GM18526 (cell line): ENCODE data around the gene PLCH1.

ENCODE experiments used
- POLR2A ChIP-seq: IDR thresholded peaks from 3 replicates; pipeline ENCODE4 v1.6.1; 2011; ENCODE audit not compliant: insufficient read length; ENCODE audit errors: extremely low read depth

The PLCH1 gene

DNA sequence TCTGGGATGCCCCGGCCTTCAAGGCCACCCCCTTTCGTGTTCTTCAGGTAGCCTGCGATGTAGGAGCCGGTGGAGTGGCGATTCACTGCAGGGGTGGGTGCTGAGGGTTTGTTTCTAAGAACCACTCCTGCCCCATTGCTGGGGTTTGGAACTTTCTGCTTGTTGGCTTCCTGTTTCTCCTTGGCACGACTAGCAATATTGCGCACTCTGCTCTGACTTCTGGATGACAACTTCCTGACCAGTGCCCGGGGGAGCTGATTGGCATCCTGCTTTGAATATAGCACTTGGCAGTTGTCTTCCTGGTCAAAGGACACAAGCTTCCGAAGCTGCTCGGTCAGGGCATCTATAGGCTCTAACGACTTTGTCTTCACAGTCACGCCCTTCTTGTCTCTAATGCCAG is 263.8 kb downstream of the PLCH1 start:
- no peak for TF ChIP-seq POLR2A

DNA sequence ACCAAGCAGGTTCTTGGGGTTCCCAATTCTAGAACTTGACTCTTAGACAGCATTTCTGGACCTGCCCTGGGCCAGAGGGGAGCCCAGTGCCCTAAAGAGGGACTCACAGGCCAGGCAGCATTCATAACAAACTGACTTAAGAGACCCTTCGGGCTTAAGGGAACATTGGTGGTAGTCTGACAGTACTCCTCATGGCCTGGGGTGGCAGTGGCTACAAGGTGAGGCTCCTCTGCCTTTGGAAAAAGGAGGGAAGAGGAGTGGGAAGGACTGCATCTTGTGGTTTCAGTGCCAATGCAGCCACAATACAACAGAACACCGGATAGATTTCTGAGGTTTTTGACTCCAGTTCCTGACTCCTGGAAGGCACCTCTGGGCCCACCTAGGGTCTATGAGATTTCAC is 279.2 kb downstream of the PLCH1 start:
- TF ChIP-seq POLR2A = no peak

DNA sequence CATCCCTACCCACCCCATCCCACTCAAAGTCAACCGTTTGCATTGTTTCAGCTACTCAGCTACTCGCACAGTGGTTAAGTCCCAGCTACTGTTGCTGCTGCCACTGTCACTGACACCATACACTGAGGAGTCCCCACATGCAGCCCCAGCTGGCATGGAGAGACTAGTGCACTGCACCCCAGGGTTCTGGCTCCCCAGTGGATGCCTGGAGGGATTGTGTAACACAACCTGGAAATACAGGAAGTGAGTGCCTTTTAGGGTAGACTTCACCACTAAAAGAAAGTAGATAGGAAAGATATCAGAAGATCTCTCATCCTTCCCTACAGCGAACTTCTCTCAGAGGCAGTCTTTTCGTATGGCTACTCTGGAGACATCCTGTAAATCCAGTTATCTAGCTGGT is 282.2 kb downstream of the PLCH1 start:
- no peak for TF ChIP-seq POLR2A

DNA sequence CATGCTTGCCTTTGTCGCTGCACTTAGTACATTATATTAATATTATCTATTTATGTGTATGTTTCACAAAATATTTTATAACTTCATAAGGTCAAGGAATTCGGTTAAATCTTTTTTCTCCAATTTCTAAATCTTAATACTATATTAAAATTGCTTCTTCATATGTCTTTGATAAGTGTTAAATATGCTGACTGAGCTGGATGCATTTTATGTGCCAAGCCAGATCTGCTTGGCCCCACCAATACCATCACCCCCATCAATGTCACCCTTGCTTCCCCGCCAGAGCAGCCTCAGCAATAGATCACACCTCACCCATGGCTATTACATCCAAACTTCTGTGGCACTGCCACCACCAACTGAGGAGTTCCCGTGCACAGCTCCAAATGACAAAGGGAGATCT is 287.3 kb downstream of the PLCH1 start:
- TF ChIP-seq POLR2A = no peak

DNA sequence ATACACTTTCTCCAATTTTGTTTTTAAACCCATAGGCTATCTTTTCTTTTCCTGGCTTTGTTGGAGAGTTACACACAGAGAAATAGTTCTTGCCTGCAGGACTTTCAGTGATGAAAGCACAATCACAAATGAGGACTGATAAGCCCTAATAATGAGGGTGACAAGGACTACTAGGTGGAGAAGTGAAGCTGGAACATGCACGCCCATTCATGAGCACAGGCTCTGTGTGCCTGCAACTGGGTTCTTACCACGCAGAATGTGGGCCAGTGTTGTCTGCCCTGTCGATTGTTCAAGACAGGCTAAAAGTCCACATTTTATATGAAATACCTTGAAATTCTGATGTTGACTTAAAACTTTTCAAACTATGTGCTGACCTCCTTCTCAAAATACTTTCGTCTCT is 289.1 kb downstream of the PLCH1 start:
- TF ChIP-seq POLR2A = no peak

DNA sequence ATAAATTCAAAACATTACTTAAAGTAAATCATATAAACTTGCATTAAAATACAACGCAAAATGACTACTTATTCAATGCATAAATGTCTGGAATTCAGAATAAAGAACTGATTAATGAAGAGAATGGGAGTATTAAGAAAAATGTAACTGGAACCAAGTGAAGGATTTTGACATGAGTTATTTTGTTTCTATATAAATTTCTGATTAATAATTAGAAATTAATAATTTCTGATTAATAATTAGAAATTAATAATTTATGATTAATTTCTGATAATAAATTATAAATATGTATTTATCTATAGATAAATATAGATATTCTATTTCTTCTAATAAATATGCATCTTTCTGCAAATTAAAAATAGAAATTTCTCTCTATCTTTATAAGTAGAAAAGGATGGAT is 291.4 kb downstream of the PLCH1 start:
- TF ChIP-seq POLR2A = no peak

DNA sequence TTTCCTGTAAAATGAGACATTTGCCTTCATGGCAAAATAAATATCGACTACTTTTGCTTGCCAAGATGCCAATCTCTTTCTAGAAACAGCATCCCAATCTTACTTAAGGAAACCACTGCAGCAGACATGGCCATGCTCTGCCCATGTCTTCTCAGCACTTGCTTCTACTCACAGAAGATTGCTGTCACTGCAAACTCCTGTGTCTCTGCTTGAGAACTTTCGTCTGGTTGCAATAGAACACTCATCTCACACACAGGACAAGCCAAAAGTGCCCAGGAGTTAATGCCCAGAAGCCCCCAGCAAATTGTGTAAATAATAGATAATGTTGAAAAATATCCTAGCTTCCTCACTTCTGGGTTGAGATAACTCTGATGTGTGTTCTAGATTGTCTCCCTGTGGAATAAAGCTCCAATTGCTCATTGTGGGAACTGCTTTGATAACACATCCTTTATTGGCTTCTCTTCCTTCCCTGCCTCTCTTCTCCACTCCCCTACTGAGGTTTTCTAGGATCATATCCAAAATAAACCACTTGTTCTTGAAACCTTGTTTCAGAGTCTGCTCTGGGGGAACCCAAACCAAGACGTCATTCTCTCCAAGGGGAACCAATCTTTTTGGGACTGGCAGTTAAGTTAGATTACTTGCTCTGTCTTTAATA is 295.1 kb downstream of the PLCH1 start:
- TF ChIP-seq POLR2A = no peak

DNA sequence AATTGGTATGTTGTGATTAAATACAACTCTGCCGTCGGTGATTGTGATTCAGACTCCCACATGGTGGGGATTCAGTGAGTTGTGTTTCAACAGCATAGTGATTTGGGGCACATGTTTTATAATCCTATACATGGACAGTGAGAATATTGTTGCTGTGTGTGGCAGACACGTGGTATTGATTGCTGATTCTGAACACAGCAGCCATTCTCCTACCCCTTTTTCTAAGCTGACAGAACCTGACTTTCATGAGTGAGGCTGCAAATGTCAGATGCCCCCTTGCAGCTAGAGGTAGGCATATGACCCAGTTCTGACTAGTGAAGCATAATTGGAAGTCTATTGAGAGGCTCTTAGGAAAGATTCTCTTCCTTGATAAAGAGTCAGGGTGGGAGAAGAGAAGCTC is 296.3 kb downstream of the PLCH1 start:
- TF ChIP-seq POLR2A = no peak

DNA sequence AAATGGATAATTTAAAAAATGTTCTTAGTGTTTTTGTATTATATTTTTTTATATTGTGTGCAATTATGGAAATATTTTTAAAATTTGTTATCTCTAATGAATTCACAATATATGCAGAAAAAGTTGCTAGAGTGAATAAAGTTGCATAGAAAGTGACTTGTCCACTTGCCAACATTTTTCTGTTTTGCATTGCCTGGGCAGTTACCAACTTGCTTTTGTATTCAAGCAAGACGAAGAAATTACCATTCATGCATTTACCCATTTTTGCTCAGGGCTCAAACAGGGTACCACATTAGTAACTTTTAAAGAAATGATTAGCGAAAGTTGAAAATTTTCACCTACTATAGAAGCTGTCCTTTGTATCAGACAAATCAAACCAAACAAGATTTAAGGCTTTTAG is 298.5 kb downstream of the PLCH1 start:
- no peak for TF ChIP-seq POLR2A

DNA sequence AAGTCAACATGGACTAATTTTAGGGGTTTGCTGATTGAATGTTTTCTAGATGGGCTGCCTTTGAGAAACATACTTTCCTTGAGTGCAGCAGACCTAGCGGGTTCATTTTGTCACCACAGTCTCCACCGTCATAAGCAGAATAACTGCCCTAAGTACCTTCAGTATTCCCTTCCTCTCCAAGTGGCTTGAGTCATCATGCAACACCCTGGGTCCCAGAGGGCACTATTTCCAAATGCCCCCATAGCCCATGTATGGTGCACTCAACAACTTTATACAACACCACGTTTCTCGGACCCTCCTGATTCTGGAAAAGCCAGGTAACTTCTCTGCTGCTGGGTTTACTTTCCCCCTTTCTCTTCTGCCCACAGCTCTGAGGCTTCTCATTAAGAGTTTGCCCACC is 300.1 kb downstream of the PLCH1 start:
- TF ChIP-seq POLR2A = no peak

DNA sequence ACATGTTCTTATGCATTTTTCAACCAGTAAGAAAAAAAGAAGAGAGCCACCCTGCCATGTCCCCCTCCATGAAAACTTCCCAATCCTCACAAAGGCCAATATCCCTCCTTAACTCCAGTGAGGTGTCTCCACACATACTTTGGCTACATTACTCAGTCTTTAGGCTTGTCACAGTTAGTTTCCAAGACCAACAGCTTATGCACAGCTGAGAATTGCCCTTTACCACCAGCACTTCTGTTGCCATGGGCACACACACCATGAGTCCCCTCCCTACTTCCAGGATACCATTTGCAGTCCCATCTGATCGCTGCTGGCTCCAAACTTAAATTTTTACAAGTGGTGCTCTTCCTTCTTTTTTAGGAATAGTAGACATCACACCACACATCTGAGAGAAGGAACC is 301.1 kb downstream of the PLCH1 start:
- TF ChIP-seq POLR2A = no peak

DNA sequence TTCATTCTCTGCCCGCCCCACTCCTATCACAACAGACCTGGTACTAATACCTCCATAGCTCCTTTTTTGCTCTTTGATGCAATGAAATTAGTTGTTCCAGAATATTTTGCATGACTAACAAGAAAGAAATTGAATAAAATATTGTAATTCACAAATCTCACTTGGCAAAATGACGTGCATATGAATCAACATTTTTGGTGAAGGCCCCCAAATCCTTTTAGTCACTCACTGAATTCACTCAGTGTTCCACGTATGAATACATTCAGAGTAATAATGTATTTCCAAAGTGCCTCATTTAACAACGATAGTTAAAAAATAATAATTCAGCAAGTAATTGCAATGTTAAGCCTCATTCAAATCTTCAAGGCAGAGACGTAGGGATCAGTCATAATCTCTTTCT is 302.8 kb downstream of the PLCH1 start:
- no peak for TF ChIP-seq POLR2A

DNA sequence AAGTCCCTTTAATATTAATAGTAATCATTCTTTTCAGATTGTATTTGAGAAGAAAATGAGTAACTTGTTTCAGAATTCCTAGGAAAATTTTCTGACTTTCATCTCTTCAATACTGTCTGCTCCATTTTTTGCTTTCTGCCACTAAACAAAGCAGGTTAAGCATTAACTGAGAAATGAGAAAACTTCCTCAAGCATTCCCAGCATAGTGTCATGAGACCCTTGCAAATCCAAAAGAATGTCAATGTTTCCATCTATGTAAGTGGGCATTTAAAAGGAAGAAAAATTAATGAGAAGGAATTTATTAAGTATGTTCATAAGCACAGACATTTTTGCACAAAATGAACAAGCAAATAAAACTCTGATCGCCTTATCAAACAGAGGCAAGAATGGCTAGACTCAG is 303.4 kb downstream of the PLCH1 start:
- no peak for TF ChIP-seq POLR2A

DNA sequence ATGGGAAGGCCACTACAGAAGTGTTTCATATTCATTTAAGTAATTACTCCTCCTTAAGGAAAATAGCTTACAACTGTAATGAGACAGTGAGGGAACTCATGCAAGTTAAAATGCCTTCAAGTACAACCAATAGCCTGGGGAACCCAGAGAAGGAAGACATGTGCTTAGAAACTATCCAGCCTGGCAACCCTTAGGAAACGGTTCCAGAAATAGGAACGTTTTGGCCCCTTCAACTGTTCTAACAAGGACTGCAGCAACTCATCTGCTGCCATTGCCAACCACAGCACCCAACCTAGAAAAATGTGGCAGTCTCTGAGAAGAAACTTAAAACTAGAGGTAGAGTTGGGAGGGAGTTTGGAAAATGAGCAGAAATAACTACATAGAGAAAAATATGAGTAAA is 303.8 kb downstream of the PLCH1 start:
- TF ChIP-seq POLR2A = no peak

DNA sequence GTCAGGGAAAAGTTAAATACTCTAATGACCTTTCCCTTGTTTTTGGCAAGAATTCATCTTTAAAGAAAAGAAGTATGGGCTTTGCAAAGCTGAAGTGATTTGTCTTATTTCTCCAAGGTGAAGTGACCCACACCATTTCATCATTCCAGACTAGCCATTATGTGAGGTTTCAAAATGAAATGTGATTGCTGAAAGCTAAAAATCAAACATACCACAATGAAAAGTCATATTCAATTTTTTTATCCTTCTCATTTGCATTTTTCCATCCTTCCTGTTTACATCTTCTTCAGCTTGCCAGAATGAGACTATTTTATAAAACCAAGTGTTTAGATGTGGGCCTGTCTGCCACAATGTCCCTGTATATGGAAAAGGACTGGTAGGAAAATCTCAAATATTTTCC is 309.1 kb downstream of the PLCH1 start:
- TF ChIP-seq POLR2A = no peak

DNA sequence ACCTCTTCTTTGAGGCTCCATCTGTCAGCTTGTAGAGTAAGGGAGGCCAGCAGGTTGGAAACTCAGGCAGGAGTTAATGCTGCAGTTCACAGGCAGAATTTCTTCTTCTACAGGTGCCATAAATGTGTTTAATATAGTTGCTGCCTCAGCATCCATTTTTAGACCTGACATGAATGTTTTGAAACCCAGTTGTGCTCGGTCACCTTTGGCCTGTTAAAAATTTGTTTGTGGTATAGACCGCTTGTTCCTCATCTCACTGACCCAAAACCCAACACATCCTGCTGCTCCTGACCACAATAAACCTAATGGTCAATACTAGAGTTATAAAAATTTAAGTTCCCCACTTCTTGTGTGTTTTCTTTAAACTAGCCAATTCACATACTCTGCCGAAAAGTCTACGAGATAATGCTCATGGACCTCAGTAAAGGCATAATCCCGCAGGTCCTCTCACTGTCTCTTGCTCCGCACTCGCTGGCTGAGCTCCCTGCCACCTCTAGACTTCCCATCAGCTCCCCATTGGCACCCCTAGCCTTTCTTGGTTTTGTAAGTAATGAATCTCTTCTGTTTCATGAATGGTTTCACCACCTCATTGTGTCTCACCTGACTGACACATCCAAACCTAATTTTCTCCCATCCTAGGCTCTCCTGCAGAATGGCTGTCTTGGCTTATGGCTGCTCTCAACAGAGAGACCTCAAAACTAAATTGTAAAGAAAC is 312.9 kb downstream of the PLCH1 start:
- TF ChIP-seq POLR2A = no peak

DNA sequence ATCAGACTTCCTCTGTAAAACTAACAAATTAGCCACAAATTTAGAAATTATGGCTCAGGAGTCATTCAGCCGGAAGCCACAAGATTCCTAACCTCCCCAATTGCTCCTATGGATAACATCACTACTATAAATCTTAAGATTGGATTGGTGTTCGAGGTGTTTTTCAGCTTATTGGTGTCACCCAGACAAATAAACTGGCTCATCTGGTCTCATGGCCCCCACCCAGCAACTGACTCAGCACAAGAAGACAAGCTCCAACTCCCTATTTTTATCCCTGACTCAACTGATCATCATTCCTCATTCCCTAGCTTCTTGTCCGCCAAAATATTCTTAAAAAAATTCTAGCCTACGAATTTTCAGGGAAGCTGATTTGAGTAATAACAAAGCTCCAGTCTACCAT is 316.3 kb downstream of the PLCH1 start:
- TF ChIP-seq POLR2A = no peak

DNA sequence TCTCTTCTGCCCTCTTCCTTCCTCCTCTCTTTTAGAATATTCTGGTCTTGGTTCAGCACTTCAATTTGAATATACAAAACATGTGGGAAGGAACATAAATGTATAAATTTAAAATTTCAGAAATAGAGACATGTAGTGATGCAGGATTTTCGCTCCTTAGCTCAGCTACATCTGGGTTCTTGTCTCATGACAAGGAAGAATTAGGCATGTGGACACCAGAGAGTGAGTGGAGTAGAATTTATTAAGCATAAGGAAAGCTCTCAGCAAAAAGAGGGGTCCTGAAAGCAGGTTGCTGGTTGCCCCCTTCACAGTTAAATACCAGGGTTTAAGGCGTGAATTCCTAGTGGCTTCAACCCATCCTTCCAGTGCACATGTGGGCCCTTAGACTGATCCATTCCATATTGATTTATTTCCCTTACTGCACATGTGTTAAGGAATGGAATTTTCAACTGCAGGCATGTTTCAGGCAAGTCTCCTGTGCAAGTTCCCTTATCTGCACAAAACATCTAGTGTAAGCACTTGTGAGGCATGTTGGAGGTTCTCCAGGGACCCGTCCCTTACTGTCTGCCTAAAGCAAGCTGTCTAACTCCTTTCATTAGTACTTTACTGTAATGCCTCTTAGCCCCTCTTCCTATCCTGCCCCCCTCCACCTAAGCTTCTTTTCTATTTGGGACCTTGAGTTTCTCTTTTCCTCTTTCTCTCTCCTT is 318.2 kb downstream of the PLCH1 start:
- TF ChIP-seq POLR2A = no peak
